Dedifferentiated amniotic fluid mesenchymal stem cell (primary cell): ENCODE data around the gene NR3C1.
"Not testable (repeated sequence)": the region's sequence is repeated elsewhere in the genome, so short reads cannot be mapped to it uniquely, and the experiment has no call there.

ENCODE experiments used
- DNase-seq: peaks from one replicate; pipeline ENCODE4 v3.0.0-alpha.2; 2016; ENCODE audit errors: extremely low spot score

Gene NR3C1

GRCh38 chr5:143336485-143336884, 67.0 kb downstream of the NR3C1 start:
- DNase-seq = no peak

GRCh38 chr5:143334903-143335302, 68.6 kb downstream of the NR3C1 start:
- DNase-seq = no peak

DNA sequence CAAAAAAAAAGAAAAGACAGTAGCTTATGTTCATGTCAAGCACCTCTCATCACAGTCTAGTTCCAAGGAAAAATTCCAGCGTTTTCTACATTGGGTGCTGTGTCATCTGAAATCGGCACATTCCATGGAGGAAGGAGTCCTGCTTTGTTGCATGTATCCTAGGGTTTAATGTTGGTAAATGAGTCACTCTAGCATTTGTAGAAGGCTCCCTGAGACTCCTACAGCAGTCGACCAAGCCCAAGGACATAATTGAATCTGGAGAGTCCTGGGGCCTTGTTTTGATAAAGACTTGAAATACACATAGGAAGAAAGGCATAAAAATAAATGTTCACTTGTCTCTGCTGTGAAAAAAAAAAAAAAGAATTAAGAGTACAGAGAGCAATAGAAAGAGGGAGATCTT, 69.1 kb downstream of the NR3C1 start:
- DNase-seq = not testable (repeated sequence)

GRCh38 chr5:143331956-143332355, 71.5 kb downstream of the NR3C1 start:
- no peak for DNase-seq

DNA sequence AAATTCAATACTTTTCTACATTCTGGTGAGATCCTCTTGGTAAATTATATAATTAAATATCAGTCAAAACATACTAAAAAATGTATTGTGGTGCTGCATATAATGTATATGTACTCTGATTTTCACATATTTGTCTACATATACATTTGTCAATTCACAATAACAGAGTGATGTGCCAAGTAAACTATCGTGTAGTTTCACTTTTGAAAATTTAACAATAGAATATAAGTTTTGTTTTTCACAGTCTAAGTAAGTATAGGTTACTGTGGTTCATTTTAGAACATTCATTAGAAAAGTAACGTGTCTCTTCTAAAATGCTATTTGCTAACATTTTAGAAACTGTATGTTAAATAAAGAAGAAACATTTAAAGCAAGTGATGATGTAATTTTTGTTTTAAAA, 73.6 kb downstream of the NR3C1 start:
- no peak for DNase-seq

DNA sequence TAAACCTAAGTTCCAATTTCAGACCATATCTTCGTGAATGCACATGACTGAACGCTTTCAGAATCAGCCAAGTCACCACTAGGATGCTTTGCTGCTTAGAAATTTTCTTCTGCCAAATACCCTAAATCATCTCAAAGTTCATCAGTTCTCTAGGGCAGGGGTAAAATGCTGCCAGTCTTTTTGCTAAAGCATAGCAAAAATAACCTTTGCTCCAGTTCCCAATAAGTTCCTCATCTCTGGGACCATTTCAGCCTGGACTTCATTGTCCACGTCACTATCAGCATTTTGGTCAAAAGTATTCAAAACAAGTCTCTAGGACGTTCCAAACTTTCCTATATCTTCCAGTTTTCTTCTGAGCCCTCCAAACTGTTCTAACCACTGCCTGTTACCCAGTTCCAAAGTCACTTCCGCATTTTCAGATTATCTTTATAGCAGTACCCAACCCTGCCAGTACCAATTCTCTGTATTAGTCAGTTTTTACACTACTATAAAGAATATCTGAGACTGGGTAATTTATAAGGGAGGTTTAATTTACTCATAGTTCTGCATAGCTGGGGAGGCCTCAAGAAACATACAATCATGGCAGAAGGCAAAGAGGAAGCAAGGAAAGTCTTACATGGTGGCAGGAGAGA, 74.8 kb downstream of the NR3C1 start:
- DNase-seq = no peak

GRCh38 chr5:143325086-143325485, 78.4 kb downstream of the NR3C1 start:
- DNase-seq = not testable (repeated sequence)

DNA sequence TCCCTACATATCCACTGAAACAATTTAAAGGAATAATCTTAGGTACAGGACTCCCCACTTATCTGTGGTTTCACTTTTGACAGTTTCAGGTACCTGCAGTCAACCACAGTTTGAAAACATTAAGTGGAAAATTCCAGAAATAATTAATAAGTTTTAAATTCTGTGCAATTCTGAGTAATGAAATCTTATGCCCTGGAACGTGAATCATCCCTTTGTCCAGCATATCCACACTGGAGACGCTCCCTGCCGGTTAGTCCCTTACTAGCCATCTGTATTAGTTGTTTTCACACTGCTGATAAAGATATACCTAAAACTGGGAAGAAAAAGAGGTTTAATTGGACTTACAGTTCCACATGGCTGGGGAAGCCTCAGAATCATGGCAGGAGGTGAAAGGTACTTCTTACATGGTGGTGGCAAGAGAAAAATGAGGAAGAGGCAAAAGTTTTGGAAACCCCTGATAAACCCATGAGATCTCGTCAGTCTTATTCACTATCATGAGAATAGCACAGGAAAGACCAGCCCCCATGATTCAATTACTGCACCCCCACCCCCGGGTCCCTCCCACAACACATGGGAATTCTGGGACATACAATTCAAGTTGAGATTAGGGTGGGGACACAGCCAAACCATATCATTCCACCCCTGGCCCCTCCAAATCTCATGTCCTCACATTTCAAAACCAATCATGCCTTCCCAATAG, 80.4 kb downstream of the NR3C1 start:
- not testable (repeated sequence) for DNase-seq

- DNase-seq = no peak
Measured at GRCh38 chr5:143322176-143322575, 81.3 kb downstream of the NR3C1 start.

- no peak for DNase-seq
Measured at GRCh38 chr5:143319437-143320227, 83.9 kb downstream of the NR3C1 start.

GRCh38 chr5:143318833-143319232, 84.7 kb downstream of the NR3C1 start:
- DNase-seq = no peak

GRCh38 chr5:143318270-143318669, 85.2 kb downstream of the NR3C1 start:
- DNase-seq = no peak

GRCh38 chr5:143316844-143317631, 86.4 kb downstream of the NR3C1 start:
- DNase-seq = no peak

- no peak for DNase-seq
Measured at GRCh38 chr5:143316337-143316736, 87.1 kb downstream of the NR3C1 start.

GRCh38 chr5:143315929-143316328, 87.6 kb downstream of the NR3C1 start:
- DNase-seq = no peak

DNA sequence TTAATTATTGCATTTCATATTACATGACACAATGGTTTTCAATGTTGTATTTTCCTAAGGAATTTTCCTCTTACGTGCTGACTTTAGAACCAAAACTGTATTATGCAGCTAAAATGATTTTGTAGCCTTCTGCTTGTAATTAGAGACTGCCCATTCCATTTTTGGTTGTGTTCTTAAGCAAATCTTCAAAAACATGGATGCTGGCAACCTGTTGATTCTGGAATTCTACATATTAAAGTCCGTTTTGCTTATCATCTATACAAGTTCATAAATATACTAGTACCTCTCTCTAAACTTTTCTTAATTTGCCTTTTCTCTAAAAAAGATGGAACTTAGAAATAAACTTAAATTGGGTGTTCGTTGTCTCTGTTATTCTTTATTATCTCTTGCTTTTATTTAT, 88.3 kb downstream of the NR3C1 start:
- DNase-seq = no peak

DNA sequence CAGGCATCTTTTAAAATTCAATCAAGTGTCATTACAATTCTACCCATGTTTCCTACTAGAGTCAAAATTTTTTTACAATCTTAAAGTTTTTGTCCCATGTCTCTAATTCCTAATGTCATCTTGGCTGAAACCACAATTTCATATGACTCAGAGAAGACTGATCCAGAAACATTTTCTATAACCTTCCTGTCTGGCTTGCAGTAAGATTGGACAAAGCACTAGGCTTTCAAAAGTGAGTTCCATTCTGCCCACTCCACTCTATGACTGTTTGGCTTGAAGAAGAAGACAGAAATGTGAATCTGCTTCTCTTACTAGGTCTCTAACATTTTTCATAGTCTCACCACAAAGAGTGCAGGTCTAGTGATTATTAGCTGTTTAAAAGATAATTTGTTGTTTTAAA, 88.8 kb downstream of the NR3C1 start:
- peak; percentile 83 for DNase-seq

GRCh38 chr5:143314099-143314498, 89.4 kb downstream of the NR3C1 start:
- DNase-seq = no peak

GRCh38 chr5:143313298-143313852, 90.1 kb downstream of the NR3C1 start:
- DNase-seq = no peak

- DNase-seq = no peak
Measured at GRCh38 chr5:143312822-143313221, 90.7 kb downstream of the NR3C1 start.

- no peak for DNase-seq
Measured at GRCh38 chr5:143311955-143312354, 91.5 kb downstream of the NR3C1 start.

- DNase-seq = no peak
Measured at GRCh38 chr5:143311428-143311827, 92.1 kb downstream of the NR3C1 start.
